Right atrium auricular region (tissue), 2 donors: ENCODE data around the gene IGF2R. TPM values are rescaled to one million over a fixed set of nuclear protein-coding genes. Genes with fewer than 3 reads are reported as not detected.

Experiments used
- DNase-seq: peaks from one replicate; pipeline ENCODE4 v3.0.0-alpha.2; 2019; ENCODE audit warnings: low spot score
- H3K27ac ChIP-seq, 2 donors: fragments of 200-600 bp; sonication (generic); 1 replicate in 1 of 2; 2 replicates in 1 of 2; pipeline ENCODE4 v1.5.1; 2016 to 2019
- H3K27me3 ChIP-seq, 2 donors: fragments of 200-600 bp; sonication (generic); one replicate each; pipeline versions ENCODE4 v1.5.1 to v1.6.0; 2017 to 2019
- H3K36me3 ChIP-seq: fragments of 200-600 bp; sonication (generic); one replicate; pipeline ENCODE4 v1.5.1; 2016
- H3K4me1 ChIP-seq, 2 donors: fragments of 200-600 bp; sonication (generic); one replicate each; pipeline versions ENCODE4 v1.5.1 to v1.6.0; 2017 to 2019
- H3K4me3 ChIP-seq, 2 donors: fragments of 200-600 bp; sonication (generic); 1 replicate in 1 of 2; 2 replicates in 1 of 2; pipeline ENCODE4 v1.5.1; 2017 to 2019; ENCODE audit warnings: mild to moderate bottlenecking in 1 of 2, moderate library complexity in 1 of 2
- H3K9me3 ChIP-seq, 2 donors: fragments of 200-600 bp; sonication (generic); one replicate each; pipeline ENCODE4 v1.5.1; 2019
- total RNA-seq, 2 donors: library from RNA; depleted of rRNA; stranded (reverse); fragments of >200 nt; gene quantifications; one replicate each; pipeline ENCODE4 v1.1.0, GENCODE V29; 2016
- TF ChIP-seq, protein P1 (sequence below), 2 donors: fragments of 200-600 bp; sonication (generic); IDR thresholded peaks; one replicate each; pipeline ENCODE4 v1.5.1; 2019; ENCODE audit warnings: antibody characterized with exemption in 2 of 2

Gene IGF2R
- total RNA-seq, 2 donors from 2014 or later = 47.9 to 48.9 TPM

DNA sequence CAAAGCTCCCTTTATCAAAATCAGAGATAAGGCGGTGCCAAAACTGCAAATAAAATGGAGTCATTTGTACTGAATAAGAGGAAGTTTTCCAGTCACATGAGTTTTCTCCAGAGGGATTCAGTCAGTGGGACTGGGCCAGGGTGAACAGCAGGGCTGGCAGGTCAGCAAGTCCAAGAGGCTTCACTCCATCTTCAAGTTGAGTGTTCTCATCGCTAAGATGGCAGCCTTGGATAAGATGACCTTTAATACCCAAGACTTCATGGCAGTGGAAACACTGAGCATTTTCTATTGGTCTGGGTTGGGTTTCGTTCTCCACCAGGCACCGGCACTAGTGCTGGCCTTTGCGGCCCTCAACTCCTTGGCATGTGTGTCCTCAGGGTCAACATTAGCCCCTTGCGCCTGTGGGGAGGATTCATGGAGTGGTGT lies 29.3 kb upstream of the IGF2R start:
- TF ChIP-seq, protein P1, sequence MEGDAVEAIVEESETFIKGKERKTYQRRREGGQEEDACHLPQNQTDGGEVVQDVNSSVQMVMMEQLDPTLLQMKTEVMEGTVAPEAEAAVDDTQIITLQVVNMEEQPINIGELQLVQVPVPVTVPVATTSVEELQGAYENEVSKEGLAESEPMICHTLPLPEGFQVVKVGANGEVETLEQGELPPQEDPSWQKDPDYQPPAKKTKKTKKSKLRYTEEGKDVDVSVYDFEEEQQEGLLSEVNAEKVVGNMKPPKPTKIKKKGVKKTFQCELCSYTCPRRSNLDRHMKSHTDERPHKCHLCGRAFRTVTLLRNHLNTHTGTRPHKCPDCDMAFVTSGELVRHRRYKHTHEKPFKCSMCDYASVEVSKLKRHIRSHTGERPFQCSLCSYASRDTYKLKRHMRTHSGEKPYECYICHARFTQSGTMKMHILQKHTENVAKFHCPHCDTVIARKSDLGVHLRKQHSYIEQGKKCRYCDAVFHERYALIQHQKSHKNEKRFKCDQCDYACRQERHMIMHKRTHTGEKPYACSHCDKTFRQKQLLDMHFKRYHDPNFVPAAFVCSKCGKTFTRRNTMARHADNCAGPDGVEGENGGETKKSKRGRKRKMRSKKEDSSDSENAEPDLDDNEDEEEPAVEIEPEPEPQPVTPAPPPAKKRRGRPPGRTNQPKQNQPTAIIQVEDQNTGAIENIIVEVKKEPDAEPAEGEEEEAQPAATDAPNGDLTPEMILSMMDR (IDR thresholded peaks at IDR 0.05) = no peak
- Histone ChIP-seq H3K27me3 (no peaks in the 10 kb centered on the region), H3K9me3 (peaks cover 7 to 24% of the 10 kb centered on the region in 2 donors), H3K36me3 (no peaks in the 10 kb centered on the region), H3K4me3 (no peak overlapping the region), H3K4me1 (peaks cover 0 to 24% of the 10 kb centered on the region in 2 donors), H3K27ac (peak overlapping the region; percentile 27 to 28)
- DNase-seq = no peak

DNA sequence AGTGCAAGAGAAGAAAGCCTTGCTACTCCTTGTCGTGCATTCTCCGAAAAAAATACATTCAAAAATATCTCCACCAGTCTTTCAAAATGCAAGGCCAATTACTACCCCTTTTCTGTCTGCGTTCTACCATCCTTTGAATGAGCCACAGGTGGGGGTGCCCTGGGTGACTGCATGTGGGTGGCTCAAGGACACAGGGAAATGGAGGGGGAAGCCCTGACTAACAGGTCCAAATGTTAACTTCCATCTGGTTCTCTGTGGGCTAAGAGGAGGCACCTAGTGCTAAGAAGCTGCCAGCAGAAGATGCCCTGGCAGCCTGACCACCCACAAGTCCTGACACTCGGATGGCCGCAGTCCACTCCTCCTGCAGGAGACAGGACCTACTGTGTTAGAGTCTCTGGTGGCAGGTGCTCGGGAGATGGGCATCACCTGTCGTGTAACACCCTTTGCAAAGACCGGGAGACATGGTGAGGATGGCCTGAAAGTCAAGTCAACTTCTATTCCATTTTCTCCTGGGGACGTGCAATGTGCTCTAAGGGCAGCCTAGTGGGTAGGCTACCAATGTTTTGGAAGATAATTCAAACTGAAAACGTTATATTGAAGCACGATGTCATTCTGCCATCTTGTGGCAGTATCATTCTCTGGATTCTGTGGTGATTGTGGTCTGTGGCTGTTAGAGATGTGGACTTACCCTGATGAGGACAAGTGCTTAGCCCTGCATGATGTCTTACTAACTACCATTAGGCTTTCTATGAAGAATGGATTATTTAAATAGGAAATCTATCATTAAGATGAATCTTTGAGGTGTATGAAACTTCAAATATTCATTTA lies 27.4 kb upstream of the IGF2R start:
- H3K4me1 ChIP-seq = peaks cover 0 to 24% of the 10 kb centered on the region in 2 donors
- H3K27ac ChIP-seq = no peak overlapping the region
- peaks cover 7 to 19% of the 10 kb centered on the region in 2 donors for H3K9me3 ChIP-seq
- no peak for DNase-seq
- TF ChIP-seq, protein P1 (IDR thresholded peaks at IDR 0.05) = peak; percentile 22 to 58
- H3K27me3 ChIP-seq = no peaks in the 10 kb centered on the region
- H3K36me3 ChIP-seq = no peaks in the 10 kb centered on the region
- H3K4me3 ChIP-seq = no peak overlapping the region

DNA sequence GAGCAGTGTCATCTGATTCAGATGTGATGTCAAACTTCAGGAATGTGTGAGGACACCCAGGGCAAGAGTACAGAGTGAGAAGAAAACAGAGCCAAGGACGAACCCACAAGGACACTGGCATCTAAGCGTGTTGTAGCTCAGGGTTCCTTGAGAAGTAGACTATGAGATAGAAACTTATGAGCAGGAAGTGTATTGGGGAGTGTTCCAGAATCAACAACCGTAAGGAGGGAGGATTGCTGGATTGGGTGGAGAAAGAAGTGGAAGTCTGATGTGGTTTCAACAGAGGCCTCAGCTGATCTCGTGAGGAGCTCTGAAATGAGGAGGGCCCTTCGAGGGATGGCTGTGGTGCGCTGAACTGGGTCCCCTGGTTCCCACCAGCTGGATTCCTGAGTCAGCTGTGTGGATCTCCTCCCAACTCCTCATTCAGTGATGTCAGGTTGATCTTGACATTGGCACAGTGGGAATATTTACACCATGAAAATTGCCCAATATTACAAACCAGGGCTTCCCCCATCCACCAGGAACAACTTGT lies 25.7 kb upstream of the IGF2R start:
- H3K9me3 ChIP-seq = peaks cover 7 to 19% of the 10 kb centered on the region in 2 donors
- no peaks in the 10 kb centered on the region for H3K36me3 ChIP-seq
- H3K27ac ChIP-seq = peak overlapping the region in 1 of 2 donors; percentile 25
- no peaks in the 10 kb centered on the region for H3K27me3 ChIP-seq
- peak; percentile 70 for DNase-seq
- H3K4me3 ChIP-seq = no peak overlapping the region
- H3K4me1 ChIP-seq = peaks cover 0 to 24% of the 10 kb centered on the region in 2 donors
- TF ChIP-seq, protein P1 (IDR thresholded peaks at IDR 0.05) = no peak

DNA sequence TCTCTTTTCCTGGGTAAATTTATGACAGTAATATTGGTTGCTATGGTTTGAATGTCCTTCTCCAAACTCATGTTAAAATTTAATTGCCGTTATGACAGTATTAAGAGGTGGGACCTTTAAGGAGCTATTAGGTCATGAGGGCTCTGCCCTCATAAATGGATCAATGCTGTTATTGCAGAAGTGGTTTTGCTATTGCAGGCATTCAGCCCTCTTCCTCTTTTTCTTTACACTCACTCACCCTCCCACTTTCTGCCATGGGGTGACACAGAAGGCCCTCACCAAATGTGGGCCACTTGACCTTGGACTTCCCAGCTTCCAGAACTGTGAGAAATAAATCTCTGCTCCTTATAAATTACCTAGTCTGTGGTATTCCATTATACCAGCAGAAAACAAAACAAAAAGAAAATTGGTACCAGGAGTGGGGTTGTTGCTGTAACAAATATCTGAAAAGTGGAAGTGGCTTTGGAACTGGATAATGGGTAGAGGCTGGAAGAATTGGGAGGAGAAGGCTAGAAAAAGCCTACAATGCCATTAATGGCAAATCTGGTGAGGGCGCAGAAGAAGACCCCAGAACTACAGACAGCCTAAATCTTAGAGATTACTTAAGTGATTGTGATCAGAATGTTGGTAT lies 24.8 kb upstream of the IGF2R start:
- no peak overlapping the region for H3K27ac ChIP-seq
- peaks cover 7 to 19% of the 10 kb centered on the region in 2 donors for H3K9me3 ChIP-seq
- no peaks in the 10 kb centered on the region for H3K27me3 ChIP-seq
- H3K36me3 ChIP-seq = no peaks in the 10 kb centered on the region
- H3K4me1 ChIP-seq = peaks cover 0 to 24% of the 10 kb centered on the region in 2 donors
- TF ChIP-seq, protein P1 (IDR thresholded peaks at IDR 0.05) = no peak
- H3K4me3 ChIP-seq = no peak overlapping the region
- DNase-seq = no peak

DNA sequence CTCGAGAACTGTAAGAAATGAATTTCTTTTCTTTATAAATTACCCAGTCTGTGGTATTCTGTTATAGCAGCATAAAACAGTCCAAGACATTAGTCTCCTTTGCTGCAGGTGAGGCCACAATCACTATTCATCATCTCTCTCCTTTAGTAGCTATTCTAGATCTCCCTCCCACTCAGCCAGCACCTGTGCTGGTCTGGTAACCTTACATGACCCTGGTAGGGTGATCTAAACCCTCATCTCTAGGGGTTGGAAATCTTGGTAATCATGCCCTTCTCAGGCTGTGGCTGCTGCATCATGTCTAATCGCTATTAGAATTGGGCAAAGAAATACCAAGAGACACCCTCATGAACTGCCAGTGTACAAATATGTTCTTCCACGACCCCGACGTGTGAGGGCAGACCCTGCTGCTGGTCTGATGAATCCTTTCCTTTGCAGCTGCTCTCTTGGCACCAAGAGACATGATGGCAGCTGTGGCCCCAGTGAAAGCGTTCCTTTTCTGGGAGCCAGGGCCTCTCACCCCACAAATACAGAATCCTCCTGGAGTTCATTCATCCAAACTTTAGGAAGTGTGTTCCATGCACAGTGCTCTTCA lies 23.0 kb upstream of the IGF2R start:
- Histone ChIP-seq H3K4me1 (peaks cover 0 to 12% of the 10 kb centered on the region in 2 donors), H3K36me3 (no peaks in the 10 kb centered on the region), H3K4me3 (no peak overlapping the region), H3K27me3 (no peaks in the 10 kb centered on the region), H3K27ac (no peak overlapping the region), H3K9me3 (peaks cover 7 to 19% of the 10 kb centered on the region in 2 donors)
- DNase-seq = no peak
- TF ChIP-seq, protein P1 (IDR thresholded peaks at IDR 0.05) = no peak
